ENCODE data around the gene ERAL1.
"Not testable (repeated sequence)": the region's sequence is repeated elsewhere in the genome, so short reads cannot be mapped to it uniquely, and the experiment has no call there.

Gene ERAL1

GRCh38 chr17:28879886-28880571 is 25.2 kb downstream of the ERAL1 start:
- DNase-seq (ENCODE audit: low spot score): no peak

- DNase-seq (ENCODE audit: low spot score): no peak
Measured at GRCh38 chr17:28880572-28880945, 25.7 kb downstream of the ERAL1 start.

GRCh38 chr17:28881533-28882056 is 26.8 kb downstream of the ERAL1 start:
- DNase-seq (ENCODE audit: low spot score): no peak

GRCh38 chr17:28882154-28882895 is 27.5 kb downstream of the ERAL1 start:
- DNase-seq (ENCODE audit: low spot score): no peak

- DNase-seq (ENCODE audit: low spot score): no peak
Measured at GRCh38 chr17:28883967-28884702, 29.3 kb downstream of the ERAL1 start.

GRCh38 chr17:28885363-28885762 is 30.5 kb downstream of the ERAL1 start:
- DNase-seq (ENCODE audit: low spot score): peak; percentile 69

GRCh38 chr17:28885951-28886350 is 31.1 kb downstream of the ERAL1 start:
- DNase-seq (ENCODE audit: low spot score): no peak

GRCh38 chr17:28887871-28888471 is 33.2 kb downstream of the ERAL1 start:
- no peak for DNase-seq (ENCODE audit: low spot score)

GRCh38 chr17:28888832-28889231 is 34.0 kb downstream of the ERAL1 start:
- DNase-seq (ENCODE audit: low spot score): no peak

- DNase-seq (ENCODE audit: low spot score): peak; percentile 32
Measured at GRCh38 chr17:28889996-28890395, 35.2 kb downstream of the ERAL1 start.

GRCh38 chr17:28891201-28891600 is 36.4 kb downstream of the ERAL1 start:
- DNase-seq (ENCODE audit: low spot score): no peak

- DNase-seq (ENCODE audit: low spot score): no peak
Measured at GRCh38 chr17:28892024-28892423, 37.2 kb downstream of the ERAL1 start.

GRCh38 chr17:28893248-28894183 is 38.7 kb downstream of the ERAL1 start:
- not testable (repeated sequence) for DNase-seq (ENCODE audit: low spot score)

GRCh38 chr17:28895794-28896447 is 41.1 kb downstream of the ERAL1 start:
- DNase-seq (ENCODE audit: low spot score): no peak

GRCh38 chr17:28896491-28896883 is 41.7 kb downstream of the ERAL1 start:
- no peak for DNase-seq (ENCODE audit: low spot score)

GRCh38 chr17:28896884-28897768 is 42.3 kb downstream of the ERAL1 start, which contains the start of gene FLOT2:
TSS of gene FLOT2 (minus strand) at chr17:28897733. CDS start at chr17:28897574, 159 bp downstream.
- peak; percentile 64 for DNase-seq (ENCODE audit: low spot score)

GRCh38 chr17:28897769-28898526 is 43.1 kb downstream of the ERAL1 start:
- DNase-seq (ENCODE audit: low spot score): no peak

- DNase-seq (ENCODE audit: low spot score): no peak
Measured at GRCh38 chr17:28898527-28898955, 43.7 kb downstream of the ERAL1 start.

Data from Ammon's horn (tissue), 1 donor.